ENCODE data around the gene TRIM28.
A peak's percentile ranks its signal among the peaks of the same experiment; 100 is the strongest.

Gene TRIM28

GRCh38 chr19:58550362-58551122, 6.7 kb downstream of the TRIM28 start:
- ATAC-seq (no peak), DNase-seq (no peak)
- Mint-ChIP-seq H3K27ac (peak overlapping the region; percentile 62), H3K9me3 (no peaks in the 10 kb centered on the region), H3K36me3 (ENCODE audit: low read depth) (peaks cover 76% of the 10 kb centered on the region), H3K4me3 (no peak overlapping the region), H3K4me1 (peaks cover 62% of the 10 kb centered on the region), H3K27me3 (no peaks in the 10 kb centered on the region)

GRCh38 chr19:58551123-58551497, 7.2 kb downstream of the TRIM28 start:
- Mint-ChIP-seq H3K4me1 (peaks cover 58% of the 10 kb centered on the region), H3K27ac (peak overlapping the region; percentile 62), H3K36me3 (ENCODE audit: low read depth) (peaks cover 74% of the 10 kb centered on the region), H3K9me3 (no peaks in the 10 kb centered on the region), H3K27me3 (no peaks in the 10 kb centered on the region), H3K4me3 (no peak overlapping the region)
- ATAC-seq (no peak), DNase-seq (no peak)

GRCh38 chr19:58551577-58552471, 8.0 kb downstream of the TRIM28 start:
- DNase-seq (no peak), ATAC-seq (no peak)
- Mint-ChIP-seq H3K27ac (no peak overlapping the region), H3K4me1 (peaks cover 58% of the 10 kb centered on the region), H3K4me3 (no peak overlapping the region), H3K27me3 (no peaks in the 10 kb centered on the region), H3K9me3 (no peaks in the 10 kb centered on the region), H3K36me3 (ENCODE audit: low read depth) (peaks cover 74% of the 10 kb centered on the region)

- no peak for ATAC-seq
Measured at GRCh38 chr19:58552655-58553054, 8.8 kb downstream of the TRIM28 start.

GRCh38 chr19:58553799-58554493, 10.1 kb downstream of the TRIM28 start:
- peak overlapping the region; percentile 98 for H3K27ac Mint-ChIP-seq
- no peak for ATAC-seq
- H3K27me3 Mint-ChIP-seq = peaks cover 2% of the 10 kb centered on the region
- peaks cover 58% of the 10 kb centered on the region for H3K4me1 Mint-ChIP-seq
- peaks cover 71% of the 10 kb centered on the region for H3K36me3 Mint-ChIP-seq (ENCODE audit: low read depth)
- DNase-seq = no peak
- peak overlapping the region; percentile 99 for H3K4me3 Mint-ChIP-seq
- no peaks in the 10 kb centered on the region for H3K9me3 Mint-ChIP-seq

More at GRCh38 chr19:58552655-58553054, 8.8 kb downstream of the TRIM28 start:
- Mint-ChIP-seq H3K4me1 (peaks cover 58% of the 10 kb centered on the region), H3K27me3 (no peaks in the 10 kb centered on the region), H3K27ac (peak overlapping the region; percentile 69), H3K4me3 (peak overlapping the region; percentile 99), H3K9me3 (no peaks in the 10 kb centered on the region), H3K36me3 (ENCODE audit: low read depth) (peaks cover 73% of the 10 kb centered on the region)
- no peak for DNase-seq

- Mint-ChIP-seq H3K27ac (peak within 1 kb of the TSS; percentile 98), H3K36me3 (ENCODE audit: low read depth) (peaks cover 69% of the 10 kb centered on the region), H3K4me3 (peak within 1 kb of the TSS; percentile 99), H3K27me3 (peaks cover 2% of the 10 kb centered on the region), H3K4me1 (peaks cover 62% of the 10 kb centered on the region), H3K9me3 (no peaks in the 10 kb centered on the region)
- ATAC-seq = peak; percentile 50
- peak; percentile 99 for DNase-seq
Measured at GRCh38 chr19:58554494-58555368, 10.9 kb downstream of the TRIM28 start, which contains the start of gene CHMP2A. CHMP2A (minus strand) TSS chr19:58555105; CDS start chr19:58554212, 893 bp downstream.

GRCh38 chr19:58555369-58555885, 11.6 kb downstream of the TRIM28 start:
- DNase-seq = no peak
- Mint-ChIP-seq H3K9me3 (no peaks in the 10 kb centered on the region), H3K4me3 (peak overlapping the region; percentile 99), H3K4me1 (peaks cover 64% of the 10 kb centered on the region), H3K27me3 (peaks cover 2% of the 10 kb centered on the region), H3K27ac (peak overlapping the region; percentile 98), H3K36me3 (ENCODE audit: low read depth) (peaks cover 66% of the 10 kb centered on the region)
- ATAC-seq = no peak

- Mint-ChIP-seq H3K27ac (peak overlapping the region; percentile 100), H3K36me3 (ENCODE audit: low read depth) (peaks cover 65% of the 10 kb centered on the region), H3K4me1 (peaks cover 68% of the 10 kb centered on the region), H3K9me3 (no peaks in the 10 kb centered on the region), H3K4me3 (peak overlapping the region; percentile 99), H3K27me3 (peaks cover 2% of the 10 kb centered on the region)
- DNase-seq (no peak), ATAC-seq (no peak)
Measured at GRCh38 chr19:58555920-58556621, 12.2 kb downstream of the TRIM28 start.

- Mint-ChIP-seq H3K27ac (peak overlapping the region; percentile 100), H3K4me3 (peak overlapping the region; percentile 94), H3K27me3 (peaks cover 2% of the 10 kb centered on the region), H3K36me3 (ENCODE audit: low read depth) (peaks cover 65% of the 10 kb centered on the region), H3K9me3 (no peaks in the 10 kb centered on the region), H3K4me1 (peaks cover 74% of the 10 kb centered on the region)
- ATAC-seq = no peak
- no peak for DNase-seq
Measured at GRCh38 chr19:58556622-58557220, 12.9 kb downstream of the TRIM28 start.

- peaks cover 2% of the 10 kb centered on the region for H3K27me3 Mint-ChIP-seq
- H3K9me3 Mint-ChIP-seq = no peaks in the 10 kb centered on the region
- peak overlapping the region; percentile 100 for H3K27ac Mint-ChIP-seq
- no peak for DNase-seq
- peak overlapping the region; percentile 94 for H3K4me3 Mint-ChIP-seq
- H3K36me3 Mint-ChIP-seq (ENCODE audit: low read depth) = peaks cover 58% of the 10 kb centered on the region
- no peak for ATAC-seq
- peaks cover 80% of the 10 kb centered on the region for H3K4me1 Mint-ChIP-seq
Measured at GRCh38 chr19:58557221-58558065, 13.6 kb downstream of the TRIM28 start.

GRCh38 chr19:58558066-58558622, 14.3 kb downstream of the TRIM28 start, which contains the start of gene UBE2M:
UBE2M (minus strand) TSS chr19:58558611; CDS start chr19:58558381, 230 bp downstream.
- peaks cover 77% of the 10 kb centered on the region for H3K4me1 Mint-ChIP-seq
- H3K27me3 Mint-ChIP-seq = peaks cover 2% of the 10 kb centered on the region
- H3K4me3 Mint-ChIP-seq = peak within 1 kb of the TSS; percentile 94
- peaks cover 54% of the 10 kb centered on the region for H3K36me3 Mint-ChIP-seq (ENCODE audit: low read depth)
- no peak for DNase-seq
- H3K9me3 Mint-ChIP-seq = no peaks in the 10 kb centered on the region
- peak within 1 kb of the TSS; percentile 100 for H3K27ac Mint-ChIP-seq
- ATAC-seq = no peak
